Peyer's patch (tissue), 4 donors: ENCODE results near the gene OR4X2.

Source experiments
- CTCF ChIP-seq, 6 experiments: fragments of 450-650 bp in 4 of 6; fragments of 200-600 bp in 2 of 6; sonication (generic) in 1 of 6; IDR thresholded peaks; one replicate each; pipeline ENCODE4 v1.5.1; 2017 to 2019; ENCODE audit warnings: antibody characterized with exemption in 6 of 6, mild to moderate bottlenecking in 3 of 6, moderate library complexity in 1 of 6
- POLR2A ChIP-seq, 2 donors: fragments of 450-650 bp; IDR thresholded peaks; one replicate each; pipeline ENCODE4 v1.5.1; 2017; ENCODE audit warnings: antibody characterized with exemption in 2 of 2, mild to moderate bottlenecking in 2 of 2, moderate library complexity in 2 of 2

GRCh38 chr11:48207881-48208280 lies 37.0 kb upstream of the OR4X2 start:
- TF ChIP-seq CTCF (IDR thresholded peaks at IDR 0.05) (no peak), POLR2A (IDR thresholded peaks at IDR 0.05) (no peak)
